GM23338 (cell line): Measurements from ENCODE around the gene KAZALD1.

Experiments
- CREB1 ChIP-seq: fragments of 250-450 bp; sonication (Bioruptor Pico); IDR thresholded peaks from 2 replicates; pipeline ENCODE4 v1.5.0; 2020; ENCODE audit warnings: low read depth, mild to moderate bottlenecking, moderate library complexity
- CTCF ChIP-seq, 2 experiments: fragments of 200-600 bp in 1 of 2; sonication (generic) in 1 of 2; conservative IDR thresholded peaks; 2 replicates each; pipeline versions ENCODE4 v1.5.1 to v1.6.1; 2016 to 2017; ENCODE audit warnings: antibody characterized with exemption in 2 of 2, low read depth in 2 of 2, mild to moderate bottlenecking in 2 of 2, moderate library complexity in 1 of 2
- EZH2 ChIP-seq: fragments of 200-600 bp; sonication (generic); IDR thresholded peaks from one replicate; pipeline ENCODE4 v1.8.0; 2017; ENCODE audit warnings: antibody characterized with exemption, mild to moderate bottlenecking, low read depth; ENCODE audit not compliant: unreplicated experiment
- JUNB ChIP-seq: IDR thresholded peaks from one replicate; pipeline ENCODE4 v1.6.1; 2016; ENCODE audit warnings: antibody characterized with exemption; ENCODE audit not compliant: unreplicated experiment
- POLR2AphosphoS5 ChIP-seq: IDR thresholded peaks from 2 replicates; pipeline ENCODE4 v1.6.1; 2016; ENCODE audit warnings: antibody characterized with exemption, low read depth
- ZNF114 ChIP-seq: fragments of 250-450 bp; sonication (Bioruptor Pico); IDR thresholded peaks from 2 replicates; pipeline ENCODE4 v1.5.0; 2020; ENCODE audit warnings: mild to moderate bottlenecking, moderate library complexity

DNA sequence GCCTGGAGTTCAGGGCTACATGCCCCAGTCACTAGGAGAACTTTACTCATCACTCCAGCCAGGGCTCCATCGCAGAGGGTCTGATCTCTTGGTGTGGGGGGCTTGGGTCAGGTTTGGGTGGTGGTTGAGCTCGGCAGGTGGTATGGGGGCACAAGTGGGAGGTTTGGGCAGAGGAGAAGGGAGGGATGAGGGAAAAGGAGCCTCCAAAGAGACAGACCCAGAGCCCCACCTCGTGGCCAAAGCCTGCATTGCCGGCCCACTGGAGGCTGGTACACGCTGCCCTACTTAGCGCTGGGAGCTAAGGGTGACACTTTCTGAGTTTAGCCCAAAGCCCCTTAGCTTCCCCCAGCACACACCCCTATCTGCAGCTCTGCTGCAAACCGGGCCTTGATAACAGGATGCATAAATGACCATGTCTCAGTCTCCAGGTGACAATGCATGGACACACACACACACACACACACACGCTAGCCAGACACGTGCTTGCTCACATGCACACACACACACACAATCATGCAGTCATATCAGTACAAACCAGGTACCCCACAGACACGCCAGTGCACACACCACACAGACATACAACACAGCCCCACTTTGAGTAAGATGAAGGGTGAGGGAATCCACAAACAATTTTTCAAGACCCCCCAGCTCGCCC is 47.4 kb upstream of the KAZALD1 start:
- no peak for TF ChIP-seq EZH2
- peak; percentile 78 to 89 for TF ChIP-seq CTCF (conservative IDR thresholded peaks at IDR 0.05; ENCODE audit: low read depth in 2 of 2)
- no peak for TF ChIP-seq JUNB
- TF ChIP-seq POLR2AphosphoS5, result no peak
- no peak for TF ChIP-seq ZNF114 (CRISPR knock-in tag)
- no peak for TF ChIP-seq CREB1
